ENCODE data around the gene POU5F1.
"Not testable (repeated sequence)": the region's sequence is repeated elsewhere in the genome, so short reads cannot be mapped to it uniquely, and the experiment has no call there.

The POU5F1 gene

DNA sequence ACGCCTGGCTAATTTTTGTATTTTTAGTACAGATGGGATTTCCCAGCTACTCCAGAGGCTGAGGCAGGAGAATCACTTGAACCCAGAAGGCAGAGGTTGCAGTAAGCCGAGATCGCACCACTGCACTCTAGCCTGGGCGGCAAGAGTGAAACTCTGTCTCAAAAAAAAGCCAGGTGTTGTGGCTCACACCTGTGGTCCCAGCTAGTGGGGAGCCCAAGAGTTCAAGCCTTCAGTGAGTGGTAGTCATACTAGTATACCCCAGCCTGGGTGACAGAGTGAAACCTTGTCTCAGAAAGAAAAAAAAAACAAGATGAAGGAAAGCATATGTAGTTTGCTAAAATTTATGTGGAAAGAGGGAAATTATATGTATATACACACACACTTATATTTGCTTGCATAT lies 20.0 kb upstream of the POU5F1 start:
- WGBS, 2 experiments (ENCODE audit: insufficient coverage in 2 of 2) = 68 to 87% methylated on average over 4 of the region's 4 CpGs
- no peak overlapping the region for H3K4me3 ChIP-seq (ENCODE audit: extremely low read depth, insufficient read depth, low read length, poor library complexity, severe bottlenecking)
- H3K36me3 ChIP-seq (ENCODE audit: control insufficient read depth, insufficient read depth, low read length) = no peaks in the 10 kb centered on the region
- no peaks in the 10 kb centered on the region for H3K9me3 ChIP-seq (ENCODE audit: control insufficient read depth, low read length)
- no peak overlapping the region for H3K27ac ChIP-seq (ENCODE audit: low read depth, low read length, severe bottlenecking)
- H3K4me1 ChIP-seq (ENCODE audit: control insufficient read depth, insufficient read depth, low read length, poor library complexity, severe bottlenecking) = no peaks in the 10 kb centered on the region

DNA sequence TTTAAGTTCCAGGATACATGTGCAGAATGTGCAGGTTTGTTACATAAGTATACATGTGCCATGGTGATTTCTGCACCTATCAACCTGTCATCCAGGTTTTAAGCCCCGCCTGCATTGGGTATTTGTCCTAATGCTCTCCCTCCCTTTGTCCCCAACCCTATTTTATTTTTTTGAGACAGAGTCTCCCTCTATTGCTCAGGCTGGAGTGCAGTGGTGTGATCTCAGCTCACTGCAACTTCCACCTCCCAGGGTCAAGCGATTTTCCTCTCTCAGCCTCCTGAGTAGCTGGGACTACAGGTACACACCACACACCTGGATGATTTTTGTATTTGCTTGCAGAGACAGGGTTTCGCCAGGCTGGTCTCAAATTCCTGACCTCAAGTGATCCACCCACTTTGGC lies 18.7 kb upstream of the POU5F1 start:
- H3K27ac ChIP-seq (ENCODE audit: low read depth, low read length, severe bottlenecking); H3K4me3 ChIP-seq (ENCODE audit: extremely low read depth, insufficient read depth, low read length, poor library complexity, severe bottlenecking); H3K36me3 ChIP-seq (ENCODE audit: control insufficient read depth, insufficient read depth, low read length); H3K9me3 ChIP-seq (ENCODE audit: control insufficient read depth, low read length); H3K4me1 ChIP-seq (ENCODE audit: control insufficient read depth, insufficient read depth, low read length, poor library complexity, severe bottlenecking): not testable (repeated sequence)
- WGBS, 2 experiments (ENCODE audit: insufficient coverage in 2 of 2) = 53 to 88% methylated on average over 2 of the region's 3 CpGs

DNA sequence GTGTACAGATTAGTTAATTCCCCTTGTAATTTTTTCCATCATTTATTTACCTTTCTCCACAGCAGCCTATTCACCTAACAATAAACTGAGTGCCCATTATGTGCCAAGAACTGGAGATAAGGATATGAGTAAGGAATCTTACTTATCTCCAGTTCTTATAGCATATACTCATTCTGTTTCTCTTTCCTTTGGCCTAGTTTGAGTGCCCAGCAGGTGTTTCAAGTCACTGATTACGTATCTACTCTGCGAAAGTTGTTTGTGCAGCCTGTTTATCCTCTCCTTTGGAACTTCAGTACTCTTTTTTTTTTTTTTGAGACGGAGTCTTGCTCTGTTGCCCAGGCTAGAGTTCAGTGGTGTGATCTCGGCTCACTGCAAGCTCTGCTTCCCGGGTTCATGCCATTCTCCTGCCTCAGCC lies 17.3 kb upstream of the POU5F1 start:
- 88 to 100% methylated on average over 2 of the region's 5 CpGs for WGBS, 2 experiments (ENCODE audit: insufficient coverage in 2 of 2)
- H3K4me3 ChIP-seq (ENCODE audit: extremely low read depth, insufficient read depth, low read length, poor library complexity, severe bottlenecking) = no peak overlapping the region

DNA sequence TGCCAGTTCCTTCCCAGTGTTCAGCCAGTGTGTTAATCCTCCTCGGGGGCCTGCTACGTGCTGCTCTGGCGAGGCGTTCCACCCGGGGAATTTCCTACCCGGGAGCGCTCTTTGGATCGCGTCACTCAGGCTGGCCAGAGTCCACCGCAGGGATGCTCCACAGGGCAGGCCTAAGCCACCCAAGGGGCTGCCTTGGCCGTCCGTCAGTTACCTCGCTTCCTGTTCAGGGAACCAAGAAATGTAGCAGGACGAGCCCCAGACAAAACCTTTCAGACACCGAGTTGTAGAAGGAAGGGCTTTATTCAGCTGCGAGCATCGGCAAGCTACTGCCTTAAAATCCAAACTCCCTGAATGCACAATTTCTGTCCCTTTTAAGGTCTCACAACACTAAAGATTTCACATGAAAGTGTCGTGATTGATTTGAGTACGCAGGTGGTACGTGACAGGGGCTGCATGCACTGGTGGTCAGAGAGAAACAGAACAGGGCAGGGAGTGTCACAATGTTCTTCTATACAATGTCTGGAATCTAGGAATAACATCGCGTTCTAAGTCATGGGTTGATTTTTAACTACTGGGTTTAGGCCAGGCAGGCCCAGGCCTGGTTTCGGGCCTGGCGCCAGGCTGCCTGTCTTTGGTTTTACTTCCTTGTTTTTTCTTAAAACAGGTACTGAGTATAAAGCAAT lies 15.7 kb upstream of the POU5F1 start:
- Histone ChIP-seq H3K36me3 (ENCODE audit: control insufficient read depth, insufficient read depth, low read length) (no peaks in the 10 kb centered on the region), H3K4me3 (ENCODE audit: extremely low read depth, insufficient read depth, low read length, poor library complexity, severe bottlenecking) (no peak overlapping the region), H3K9me3 (ENCODE audit: control insufficient read depth, low read length) (no peaks in the 10 kb centered on the region), H3K4me1 (ENCODE audit: control insufficient read depth, insufficient read depth, low read length, poor library complexity, severe bottlenecking) (no peaks in the 10 kb centered on the region), H3K27ac (ENCODE audit: low read depth, low read length, severe bottlenecking) (no peak overlapping the region)
- WGBS, 2 experiments (ENCODE audit: insufficient coverage in 2 of 2) = 96% methylated on average over 21 to 22 of the region's 24 CpGs

More for the DNA sequence above, 17.3 kb upstream of the POU5F1 start:
- no peaks in the 10 kb centered on the region for H3K4me1 ChIP-seq (ENCODE audit: control insufficient read depth, insufficient read depth, low read length, poor library complexity, severe bottlenecking)
- no peaks in the 10 kb centered on the region for H3K9me3 ChIP-seq (ENCODE audit: control insufficient read depth, low read length)
- no peaks in the 10 kb centered on the region for H3K36me3 ChIP-seq (ENCODE audit: control insufficient read depth, insufficient read depth, low read length)
- H3K27ac ChIP-seq (ENCODE audit: low read depth, low read length, severe bottlenecking) = no peak overlapping the region

DNA sequence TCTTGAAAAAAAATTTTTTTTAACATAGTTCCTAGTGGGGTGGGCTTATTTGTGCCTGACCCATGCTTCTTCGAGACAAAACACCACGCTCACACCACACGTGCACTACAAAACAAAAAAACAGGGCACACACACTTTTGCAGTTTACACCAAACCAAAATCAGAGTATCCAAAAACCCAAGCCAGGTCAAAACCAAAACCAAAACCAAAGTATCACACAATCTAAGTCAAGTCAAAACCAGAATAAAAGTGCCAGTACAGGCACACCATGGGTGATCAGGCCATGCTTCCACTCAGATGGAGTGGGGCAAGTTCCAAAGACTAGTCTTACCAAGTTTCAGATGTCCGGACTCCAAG lies 15.2 kb upstream of the POU5F1 start:
- 85 to 92% methylated on average over 1 to 2 of the region's 4 CpGs for WGBS, 2 experiments (ENCODE audit: insufficient coverage in 2 of 2)
- not testable (repeated sequence) for H3K4me1 ChIP-seq (ENCODE audit: control insufficient read depth, insufficient read depth, low read length, poor library complexity, severe bottlenecking); H3K27ac ChIP-seq (ENCODE audit: low read depth, low read length, severe bottlenecking); H3K9me3 ChIP-seq (ENCODE audit: control insufficient read depth, low read length); H3K36me3 ChIP-seq (ENCODE audit: control insufficient read depth, insufficient read depth, low read length); H3K4me3 ChIP-seq (ENCODE audit: extremely low read depth, insufficient read depth, low read length, poor library complexity, severe bottlenecking)

DNA sequence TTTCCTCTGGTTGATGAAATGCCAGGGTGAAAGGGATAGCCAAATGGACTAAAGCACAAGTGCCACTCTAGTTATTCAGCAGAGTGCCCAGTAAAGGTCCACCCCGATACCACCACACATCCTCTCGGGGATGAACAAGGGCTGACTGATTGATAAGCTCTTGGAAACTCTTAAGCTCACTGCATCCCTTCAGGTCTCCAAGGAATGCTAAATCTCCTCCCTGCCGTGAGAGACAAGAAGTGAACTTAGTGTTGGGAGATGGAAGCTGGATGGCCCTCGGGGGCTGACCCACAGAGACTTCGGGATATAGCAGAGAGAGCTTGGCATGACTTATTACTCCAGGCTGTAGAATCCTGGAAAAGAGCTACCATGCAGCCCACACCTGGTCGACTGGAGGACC lies 13.4 kb upstream of the POU5F1 start:
- not testable (repeated sequence) for H3K4me1 ChIP-seq (ENCODE audit: control insufficient read depth, insufficient read depth, low read length, poor library complexity, severe bottlenecking); H3K9me3 ChIP-seq (ENCODE audit: control insufficient read depth, low read length); H3K4me3 ChIP-seq (ENCODE audit: extremely low read depth, insufficient read depth, low read length, poor library complexity, severe bottlenecking); H3K36me3 ChIP-seq (ENCODE audit: control insufficient read depth, insufficient read depth, low read length); H3K27ac ChIP-seq (ENCODE audit: low read depth, low read length, severe bottlenecking)
- 53 to 69% methylated on average over 2 to 4 of the region's 6 CpGs for WGBS, 2 experiments (ENCODE audit: insufficient coverage in 2 of 2)

DNA sequence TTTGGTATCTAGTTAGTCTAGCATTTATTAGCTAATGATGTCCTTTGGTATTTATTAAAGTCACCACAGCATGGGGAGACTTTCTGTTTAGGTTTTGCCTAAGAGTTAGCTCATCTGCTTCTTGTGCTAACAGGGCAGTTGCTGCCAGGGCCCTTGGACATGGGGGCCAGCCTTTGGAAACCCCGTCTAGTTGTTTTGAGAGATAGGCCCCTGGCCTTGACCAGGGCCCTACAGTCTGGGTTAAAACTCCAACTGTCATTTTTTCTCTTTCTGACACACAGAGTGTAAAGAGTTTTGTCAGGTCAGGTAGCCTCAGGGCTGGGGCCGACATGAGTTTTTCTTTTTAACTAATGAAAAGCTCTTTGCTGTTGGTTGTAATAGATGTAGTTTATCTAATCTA lies 12.8 kb upstream of the POU5F1 start:
- 71 to 80% methylated on average over 1 of the region's 2 CpGs for WGBS, 2 experiments (ENCODE audit: insufficient coverage in 2 of 2)
- not testable (repeated sequence) for H3K36me3 ChIP-seq (ENCODE audit: control insufficient read depth, insufficient read depth, low read length); H3K9me3 ChIP-seq (ENCODE audit: control insufficient read depth, low read length); H3K27ac ChIP-seq (ENCODE audit: low read depth, low read length, severe bottlenecking); H3K4me3 ChIP-seq (ENCODE audit: extremely low read depth, insufficient read depth, low read length, poor library complexity, severe bottlenecking); H3K4me1 ChIP-seq (ENCODE audit: control insufficient read depth, insufficient read depth, low read length, poor library complexity, severe bottlenecking)

DNA sequence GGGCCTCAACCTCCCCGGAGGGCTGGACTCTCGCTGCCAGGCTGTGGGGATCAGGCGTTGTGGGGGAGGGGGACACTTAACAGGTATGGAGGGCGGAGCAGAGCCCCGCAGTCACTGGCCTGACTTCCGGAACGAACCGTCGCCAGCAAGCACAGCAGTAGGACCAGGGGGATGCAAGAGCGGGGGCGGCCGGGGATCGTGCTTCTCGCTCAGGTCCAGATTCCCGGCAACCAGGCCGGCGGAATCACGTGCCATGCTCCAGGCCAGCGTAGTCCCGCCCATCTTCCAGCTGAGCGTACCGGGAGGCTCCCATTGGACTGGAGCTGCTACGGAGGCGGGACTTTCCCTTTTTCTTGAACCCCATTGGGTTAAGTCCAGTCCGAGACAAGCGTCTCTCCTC lies 10.0 kb upstream of the POU5F1 start:
- Histone ChIP-seq H3K36me3 (ENCODE audit: control insufficient read depth, insufficient read depth, low read length) (no peaks in the 10 kb centered on the region), H3K27ac (ENCODE audit: low read depth, low read length, severe bottlenecking) (no peak overlapping the region), H3K4me3 (ENCODE audit: extremely low read depth, insufficient read depth, low read length, poor library complexity, severe bottlenecking) (no peak overlapping the region), H3K4me1 (ENCODE audit: control insufficient read depth, insufficient read depth, low read length, poor library complexity, severe bottlenecking) (peaks cover 18% of the 10 kb centered on the region), H3K9me3 (ENCODE audit: control insufficient read depth, low read length) (no peaks in the 10 kb centered on the region)
- 96 to 97% methylated on average over 19 to 26 of the region's 26 CpGs for WGBS, 2 experiments (ENCODE audit: insufficient coverage in 2 of 2)

DNA sequence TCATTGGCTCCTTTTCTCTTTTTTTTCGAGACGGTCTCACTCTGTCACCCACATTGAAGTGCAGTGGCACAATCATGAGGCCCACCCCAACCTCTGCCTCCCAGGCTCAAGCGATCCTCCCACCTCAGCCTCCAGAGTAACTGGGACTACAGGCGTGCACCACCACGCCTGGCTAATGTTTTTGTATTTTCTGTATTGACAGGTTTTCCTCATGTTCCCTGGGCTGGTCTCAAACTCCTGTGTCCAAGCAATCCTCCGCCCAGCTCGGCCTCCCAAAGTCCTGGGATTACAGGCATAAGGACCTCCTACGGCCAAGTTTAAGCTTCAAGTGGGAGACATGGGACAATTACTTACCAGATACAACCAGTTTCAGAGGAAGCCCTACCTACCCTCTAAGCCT lies 9.4 kb upstream of the POU5F1 start:
- peaks cover 22% of the 10 kb centered on the region for H3K4me1 ChIP-seq (ENCODE audit: control insufficient read depth, insufficient read depth, low read length, poor library complexity, severe bottlenecking)
- no peaks in the 10 kb centered on the region for H3K36me3 ChIP-seq (ENCODE audit: control insufficient read depth, insufficient read depth, low read length)
- H3K4me3 ChIP-seq (ENCODE audit: extremely low read depth, insufficient read depth, low read length, poor library complexity, severe bottlenecking) = no peak overlapping the region
- H3K9me3 ChIP-seq (ENCODE audit: control insufficient read depth, low read length) = no peaks in the 10 kb centered on the region
- WGBS, 2 experiments (ENCODE audit: insufficient coverage in 2 of 2) = 79 to 95% methylated on average over 4 to 7 of the region's 8 CpGs
- no peak overlapping the region for H3K27ac ChIP-seq (ENCODE audit: low read depth, low read length, severe bottlenecking)

DNA sequence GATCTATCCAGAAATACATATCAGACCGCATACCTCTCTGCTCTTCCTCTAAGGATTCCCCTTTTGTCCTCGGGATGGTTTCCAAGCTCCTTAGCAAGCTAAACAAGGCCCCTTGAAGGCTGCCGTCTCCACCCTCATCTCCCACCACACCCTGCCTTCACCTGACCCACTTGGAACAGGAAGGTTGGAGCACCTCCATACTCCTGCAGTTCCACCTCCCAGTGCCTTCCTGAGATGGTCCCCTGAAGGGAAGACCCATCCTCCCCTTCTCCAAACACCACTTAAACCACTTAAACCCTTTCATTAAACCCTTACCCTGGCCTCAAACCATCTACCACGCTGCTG lies 8.5 kb upstream of the POU5F1 start:
- 93 to 94% methylated on average over 4 of the region's 4 CpGs for WGBS, 2 experiments (ENCODE audit: insufficient coverage in 2 of 2)
- no peak overlapping the region for H3K27ac ChIP-seq (ENCODE audit: low read depth, low read length, severe bottlenecking)
- no peaks in the 10 kb centered on the region for H3K36me3 ChIP-seq (ENCODE audit: control insufficient read depth, insufficient read depth, low read length)
- H3K4me3 ChIP-seq (ENCODE audit: extremely low read depth, insufficient read depth, low read length, poor library complexity, severe bottlenecking) = no peak overlapping the region
- peaks cover 22% of the 10 kb centered on the region for H3K4me1 ChIP-seq (ENCODE audit: control insufficient read depth, insufficient read depth, low read length, poor library complexity, severe bottlenecking)
- no peaks in the 10 kb centered on the region for H3K9me3 ChIP-seq (ENCODE audit: control insufficient read depth, low read length)

DNA sequence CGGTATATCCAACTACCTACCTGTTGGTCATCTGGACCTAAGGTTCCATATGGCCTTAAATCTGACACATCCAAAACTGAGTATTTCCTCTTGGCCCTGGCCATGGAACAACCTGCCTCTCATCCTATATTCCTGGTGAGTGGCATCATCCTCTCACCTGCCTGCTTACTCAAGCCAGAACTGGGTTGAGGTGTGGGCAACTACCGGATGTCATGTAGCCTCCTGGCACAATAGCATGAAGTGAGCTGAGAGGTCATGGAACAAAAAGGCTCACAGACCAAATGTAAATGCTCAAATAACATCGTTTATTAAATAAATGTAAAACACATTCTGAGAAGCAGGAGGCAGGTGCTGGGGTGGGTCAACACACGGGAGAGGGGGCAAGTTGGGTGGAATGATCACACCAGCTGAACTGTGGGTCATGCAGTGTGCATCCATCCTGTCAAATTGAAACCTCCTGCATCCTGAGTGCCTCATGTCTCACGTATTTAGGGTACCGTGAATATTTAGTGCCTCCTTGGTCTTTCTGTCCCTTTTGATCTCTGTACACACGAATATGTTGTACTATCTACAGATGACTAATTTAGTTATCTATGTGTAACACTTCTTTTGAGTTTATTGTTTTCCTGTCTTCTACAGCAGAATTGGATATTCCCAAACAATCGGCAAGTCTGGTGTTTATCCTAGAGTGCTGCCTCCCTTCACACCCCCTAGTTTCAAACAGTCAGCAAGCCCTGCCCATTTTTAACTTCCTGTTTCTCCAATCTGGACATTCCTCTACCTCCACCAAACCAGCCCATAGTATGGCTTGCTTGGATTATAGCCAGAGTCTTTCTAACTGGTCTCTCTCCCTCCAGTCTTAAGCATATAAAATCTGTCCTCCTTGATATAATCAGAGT lies 7.9 kb upstream of the POU5F1 start:
- Histone ChIP-seq H3K27ac (ENCODE audit: low read depth, low read length, severe bottlenecking) (no peak overlapping the region), H3K9me3 (ENCODE audit: control insufficient read depth, low read length) (no peaks in the 10 kb centered on the region), H3K36me3 (ENCODE audit: control insufficient read depth, insufficient read depth, low read length) (no peaks in the 10 kb centered on the region), H3K4me1 (ENCODE audit: control insufficient read depth, insufficient read depth, low read length, poor library complexity, severe bottlenecking) (peaks cover 25% of the 10 kb centered on the region), H3K4me3 (ENCODE audit: extremely low read depth, insufficient read depth, low read length, poor library complexity, severe bottlenecking) (no peak overlapping the region)
- 87 to 90% methylated on average over 3 to 6 of the region's 8 CpGs for WGBS, 2 experiments (ENCODE audit: insufficient coverage in 2 of 2)

Measured in mesodermal cell (in vitro differentiated cells).